Activated naive CD8-positive, alpha-beta T cell treated with anti-CD3 and anti-CD28 coated beads, Interleukin-2, amount 10 ng/mL, durations not matched to agents 7 days and 5 days (primary cell): ENCODE results near the gene LTBR. TPM values are rescaled to one million over a fixed set of nuclear protein-coding genes. Genes with fewer than 3 reads are reported as not detected.

Experiments
- ATAC-seq: fragments of 150-1000 bp; cut with Tn5 transposase; one replicate; pipeline ENCODE4 v1.10.0; 2021; ENCODE audit warnings: low read depth, moderate library complexity
- POLR2A ChIA-PET: fragments of 350-600 bp; sonication (Branson Sonifier 250); formaldehyde crosslinking; loops from one replicate; lab custom pipeline; 2021; ENCODE audit warnings: antibody characterized with exemption; lab: Charles Lee
- DNase-seq: peaks from one replicate; pipeline ENCODE4 v3.0.0; 2021
- H3K27ac Mint-ChIP-seq: one replicate; pipeline ENCODE4 v1.8.0; 2022; ENCODE audit warnings: mild to moderate bottlenecking, mixed read lengths
- H3K27me3 Mint-ChIP-seq: one replicate; pipeline ENCODE4 v1.8.0; 2022; ENCODE audit warnings: mild to moderate bottlenecking, moderate library complexity, mixed read lengths
- H3K36me3 Mint-ChIP-seq: one replicate; pipeline ENCODE4 v1.8.0; 2021; ENCODE audit warnings: mild to moderate bottlenecking, mixed read lengths
- H3K4me1 Mint-ChIP-seq: one replicate; pipeline ENCODE4 v1.8.0; 2021; ENCODE audit warnings: mixed read lengths
- H3K4me3 Mint-ChIP-seq: one replicate; pipeline ENCODE4 v1.8.0; 2022; ENCODE audit warnings: mild to moderate bottlenecking, moderate library complexity, mixed read lengths
- H3K9me3 Mint-ChIP-seq: one replicate; pipeline ENCODE4 v1.8.0; 2021; ENCODE audit warnings: mixed read lengths
- total RNA-seq, 2 experiments: library from RNA; stranded (reverse); gene quantifications; one replicate each; pipeline ENCODE4 v1.2.3, GENCODE V29; 2021

The LTBR gene
- total RNA-seq, 2 experiments from 2014 or later: 0.61 to 1.4 TPM

DNA sequence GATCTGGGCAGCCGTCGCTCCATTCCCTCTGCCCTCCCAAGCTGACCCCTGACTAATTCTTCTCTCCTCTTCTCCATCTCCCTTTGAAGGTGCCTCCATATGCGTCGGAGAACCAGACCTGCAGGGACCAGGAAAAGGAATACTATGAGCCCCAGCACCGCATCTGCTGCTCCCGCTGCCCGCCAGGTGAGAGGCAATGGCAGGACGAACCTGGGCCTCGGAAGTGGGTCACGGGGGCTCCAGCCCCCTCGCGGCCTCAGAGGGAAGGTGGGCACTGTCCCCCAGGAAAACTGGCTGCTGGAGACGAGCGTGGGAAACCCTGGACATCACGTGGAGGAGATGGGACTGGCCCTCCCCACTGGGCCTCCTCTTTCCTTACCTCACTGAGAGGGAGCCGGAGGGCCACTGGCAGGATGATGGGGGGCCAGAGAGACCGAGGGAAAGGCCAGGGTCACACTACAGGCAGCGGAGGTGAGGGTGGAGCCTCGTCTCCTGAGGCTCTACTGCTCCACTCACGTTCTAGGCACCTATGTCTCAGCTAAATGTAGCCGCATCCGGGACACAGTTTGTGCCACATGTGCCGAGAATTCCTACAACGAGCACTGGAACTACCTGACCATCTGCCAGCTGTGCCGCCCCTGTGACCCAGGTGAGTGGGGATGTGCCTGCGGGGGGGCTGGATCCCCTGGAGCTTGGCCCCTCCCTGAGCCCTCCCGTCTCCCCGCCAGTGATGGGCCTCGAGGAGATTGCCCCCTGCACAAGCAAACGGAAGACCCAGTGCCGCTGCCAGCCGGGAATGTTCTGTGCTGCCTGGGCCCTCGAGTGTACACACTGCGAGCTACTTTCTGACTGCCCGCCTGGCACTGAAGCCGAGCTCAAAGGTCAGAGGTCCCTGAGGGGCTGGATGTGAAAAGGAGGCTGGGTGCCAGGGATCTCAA lies 806 bp downstream of the LTBR start:
- Mint-ChIP-seq H3K27me3 (peaks cover 37% of the 10 kb centered on the region), H3K4me1 (no peaks in the 10 kb centered on the region), H3K27ac (peak overlapping the region; percentile 23), H3K4me3 (no peak overlapping the region), H3K9me3 (no peaks in the 10 kb centered on the region), H3K36me3 (no peaks in the 10 kb centered on the region)
- POLR2A ChIA-PET: interaction anchor here (1.0 kb wide), 1 partner anchor 51 kb away, joined by 3 read pairs; no protein-coding TSS in a partner anchor
- no peak for ATAC-seq
- no peak for DNase-seq

DNA sequence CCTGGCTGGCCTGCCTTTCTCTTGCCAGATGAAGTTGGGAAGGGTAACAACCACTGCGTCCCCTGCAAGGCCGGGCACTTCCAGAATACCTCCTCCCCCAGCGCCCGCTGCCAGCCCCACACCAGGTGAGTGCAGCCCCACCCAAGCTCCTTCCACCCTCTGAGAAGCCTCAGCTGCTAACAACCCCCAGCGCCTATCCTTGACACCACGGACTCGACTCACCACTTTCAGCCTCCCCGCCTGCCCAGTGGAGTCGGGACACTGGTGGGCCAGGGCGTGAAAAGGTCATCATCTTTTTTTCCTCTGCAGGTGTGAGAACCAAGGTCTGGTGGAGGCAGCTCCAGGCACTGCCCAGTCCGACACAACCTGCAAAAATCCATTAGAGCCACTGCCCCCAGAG lies 2.1 kb downstream of the LTBR start:
- no peak for ATAC-seq
- POLR2A ChIA-PET: interaction anchor here (1.0 kb wide), 1 partner anchor 52 kb away, joined by 3 read pairs; no protein-coding TSS in a partner anchor
- Mint-ChIP-seq H3K27me3 (peaks cover 34% of the 10 kb centered on the region), H3K36me3 (no peaks in the 10 kb centered on the region), H3K27ac (no peak overlapping the region), H3K9me3 (no peaks in the 10 kb centered on the region), H3K4me3 (no peak overlapping the region), H3K4me1 (no peaks in the 10 kb centered on the region)
- no peak for DNase-seq

DNA sequence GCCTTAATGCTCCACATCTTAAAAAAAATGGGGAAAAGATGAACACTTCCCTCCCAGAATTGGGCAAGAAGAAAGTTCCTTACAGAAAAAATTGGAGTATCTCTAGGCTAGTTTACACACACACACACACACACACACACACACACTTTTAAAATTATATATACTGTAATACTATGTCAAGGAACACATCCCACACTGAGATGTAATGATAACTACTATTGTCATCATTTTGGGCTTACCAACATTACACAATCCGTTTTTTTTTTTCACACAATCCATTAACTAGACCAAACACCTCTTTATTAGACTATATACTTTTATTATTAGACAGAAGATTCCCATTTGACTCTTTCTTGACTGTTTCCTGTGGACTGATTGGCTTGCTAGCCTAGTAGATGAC lies 2.5 kb downstream of the LTBR start:
- POLR2A ChIA-PET: no interaction called here
- ATAC-seq: no peak
- no peak for DNase-seq
- no peaks in the 10 kb centered on the region for H3K4me1 Mint-ChIP-seq
- H3K27ac Mint-ChIP-seq: no peak overlapping the region
- H3K9me3 Mint-ChIP-seq: no peaks in the 10 kb centered on the region
- H3K36me3 Mint-ChIP-seq: no peaks in the 10 kb centered on the region
- H3K4me3 Mint-ChIP-seq: no peak overlapping the region
- peaks cover 32% of the 10 kb centered on the region for H3K27me3 Mint-ChIP-seq

DNA sequence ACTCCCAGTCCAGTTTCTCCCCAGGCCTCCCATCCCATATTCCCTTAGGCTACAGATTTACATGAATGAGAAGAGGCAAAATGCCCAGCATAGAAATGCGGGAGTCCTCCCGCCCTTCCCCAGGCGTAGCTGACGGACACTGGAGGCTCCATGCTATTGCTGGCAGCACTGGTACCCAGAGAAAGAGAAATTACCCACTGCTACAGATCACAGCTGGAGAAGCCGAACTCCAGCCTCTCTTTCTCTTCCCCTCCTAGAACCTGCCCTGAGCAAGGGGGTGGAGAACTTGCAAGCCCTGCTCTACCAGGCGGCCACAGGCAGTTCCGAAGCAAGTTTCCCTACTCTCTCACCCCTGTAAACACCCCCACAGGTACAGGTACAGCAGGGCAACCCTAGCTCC lies 3.6 kb downstream of the LTBR start:
- ATAC-seq: no peak
- Mint-ChIP-seq H3K4me1 (no peaks in the 10 kb centered on the region), H3K27ac (no peak overlapping the region), H3K36me3 (no peaks in the 10 kb centered on the region), H3K27me3 (peaks cover 23% of the 10 kb centered on the region), H3K9me3 (no peaks in the 10 kb centered on the region), H3K4me3 (no peak overlapping the region)
- DNase-seq: no peak
- POLR2A ChIA-PET: no interaction called here

DNA sequence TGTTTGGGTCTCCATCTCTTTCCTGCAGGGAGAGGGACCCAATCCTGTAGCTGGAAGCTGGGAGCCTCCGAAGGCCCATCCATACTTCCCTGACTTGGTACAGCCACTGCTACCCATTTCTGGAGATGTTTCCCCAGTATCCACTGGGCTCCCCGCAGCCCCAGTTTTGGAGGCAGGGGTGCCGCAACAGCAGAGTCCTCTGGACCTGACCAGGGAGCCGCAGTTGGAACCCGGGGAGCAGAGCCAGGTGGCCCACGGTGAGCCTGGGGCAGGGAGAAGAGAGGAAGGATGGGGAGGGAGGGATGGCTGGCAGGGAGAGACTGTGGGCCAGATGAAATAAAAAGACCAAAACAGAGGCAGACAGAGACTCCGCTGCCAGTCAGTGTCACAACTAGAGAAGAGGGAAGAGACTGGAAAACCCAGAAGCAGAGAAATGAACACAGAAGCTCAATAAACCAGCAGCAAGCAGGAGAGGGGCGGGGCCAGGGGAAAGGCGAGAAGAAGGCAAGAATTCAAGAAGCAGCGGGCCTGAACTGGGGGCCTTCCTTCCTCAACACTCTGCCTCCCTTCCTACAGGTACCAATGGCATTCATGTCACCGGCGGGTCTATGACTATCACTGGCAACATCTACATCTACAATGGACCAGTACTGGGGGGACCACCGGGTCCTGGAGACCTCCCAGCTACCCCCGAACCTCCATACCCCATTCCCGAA lies 6.3 kb downstream of the LTBR start:
- H3K4me3 Mint-ChIP-seq: no peak overlapping the region
- H3K36me3 Mint-ChIP-seq: no peaks in the 10 kb centered on the region
- POLR2A ChIA-PET: no interaction called here
- H3K27me3 Mint-ChIP-seq: peaks cover 12% of the 10 kb centered on the region
- H3K4me1 Mint-ChIP-seq: no peaks in the 10 kb centered on the region
- no peaks in the 10 kb centered on the region for H3K9me3 Mint-ChIP-seq
- ATAC-seq: no peak
- no peak overlapping the region for H3K27ac Mint-ChIP-seq
- DNase-seq: no peak

DNA sequence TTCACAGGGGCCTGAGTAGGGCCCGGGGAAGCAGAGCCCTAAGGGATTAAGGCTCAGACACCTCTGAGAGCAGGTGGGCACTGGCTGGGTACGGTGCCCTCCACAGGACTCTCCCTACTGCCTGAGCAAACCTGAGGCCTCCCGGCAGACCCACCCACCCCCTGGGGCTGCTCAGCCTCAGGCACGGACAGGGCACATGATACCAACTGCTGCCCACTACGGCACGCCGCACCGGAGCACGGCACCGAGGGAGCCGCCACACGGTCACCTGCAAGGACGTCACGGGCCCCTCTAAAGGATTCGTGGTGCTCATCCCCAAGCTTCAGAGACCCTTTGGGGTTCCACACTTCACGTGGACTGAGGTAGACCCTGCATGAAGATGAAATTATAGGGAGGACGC lies 7.1 kb downstream of the LTBR start:
- H3K4me1 Mint-ChIP-seq: no peaks in the 10 kb centered on the region

DNA sequence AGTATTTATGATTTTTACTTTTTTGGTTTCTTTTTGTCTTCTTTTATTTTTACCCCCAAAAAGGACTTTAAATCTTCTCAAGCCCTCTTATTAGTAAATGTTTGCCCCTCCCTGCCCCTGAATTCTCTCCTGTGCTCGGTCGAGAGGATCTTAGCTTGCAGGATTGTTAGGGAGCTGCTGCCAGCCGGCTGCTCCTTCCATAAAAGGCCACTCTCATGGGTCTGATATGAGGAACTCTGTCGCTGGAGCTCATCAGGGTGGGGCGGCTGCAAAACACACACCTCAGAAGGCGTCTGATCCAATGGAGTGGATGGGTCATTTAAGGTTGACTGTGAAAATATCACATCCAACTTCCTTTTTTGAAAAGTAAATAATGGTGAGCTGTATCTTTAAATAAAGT lies 8.5 kb downstream of the LTBR start:
- H3K27me3 Mint-ChIP-seq: peaks cover 7% of the 10 kb centered on the region
- POLR2A ChIA-PET: no interaction called here
- no peak for DNase-seq
- no peak overlapping the region for H3K4me3 Mint-ChIP-seq
- H3K27ac Mint-ChIP-seq: no peak overlapping the region
- ATAC-seq: no peak
- no peaks in the 10 kb centered on the region for H3K9me3 Mint-ChIP-seq
- H3K4me1 Mint-ChIP-seq: no peaks in the 10 kb centered on the region
- no peaks in the 10 kb centered on the region for H3K36me3 Mint-ChIP-seq

More for the DNA sequence above, 7.1 kb downstream of the LTBR start:
- no peaks in the 10 kb centered on the region for H3K36me3 Mint-ChIP-seq
- H3K4me3 Mint-ChIP-seq: no peak overlapping the region
- no peaks in the 10 kb centered on the region for H3K9me3 Mint-ChIP-seq
- DNase-seq (no peak), ATAC-seq (no peak)
- H3K27me3 Mint-ChIP-seq: peaks cover 11% of the 10 kb centered on the region
- H3K27ac Mint-ChIP-seq: no peak overlapping the region
- POLR2A ChIA-PET: no interaction called here

DNA sequence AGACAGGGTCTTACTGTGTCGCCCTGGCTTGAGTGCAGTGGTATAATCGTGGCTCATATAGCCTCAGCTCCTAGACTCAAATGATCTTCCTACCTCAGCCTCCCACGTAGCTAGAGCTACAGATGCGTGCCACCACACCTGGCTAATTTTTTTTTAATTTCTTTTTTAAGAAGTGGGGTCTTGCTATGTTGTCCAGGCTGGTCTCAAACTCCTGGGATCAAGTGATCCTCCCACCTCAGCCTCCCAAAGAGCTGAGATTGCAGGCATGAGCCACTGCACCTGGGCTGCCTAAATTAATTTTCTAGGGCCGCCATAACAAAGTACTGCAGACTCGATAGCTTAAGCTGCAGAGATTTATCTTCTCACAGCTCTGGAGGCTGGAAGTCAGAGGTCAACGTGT lies 9.1 kb downstream of the LTBR start:
- POLR2A ChIA-PET: no interaction called here
- Mint-ChIP-seq H3K9me3 (no peaks in the 10 kb centered on the region), H3K27ac (no peak overlapping the region), H3K27me3 (peaks cover 7% of the 10 kb centered on the region), H3K4me1 (no peaks in the 10 kb centered on the region), H3K36me3 (no peaks in the 10 kb centered on the region), H3K4me3 (no peak overlapping the region)
- ATAC-seq (no peak), DNase-seq (no peak)

DNA sequence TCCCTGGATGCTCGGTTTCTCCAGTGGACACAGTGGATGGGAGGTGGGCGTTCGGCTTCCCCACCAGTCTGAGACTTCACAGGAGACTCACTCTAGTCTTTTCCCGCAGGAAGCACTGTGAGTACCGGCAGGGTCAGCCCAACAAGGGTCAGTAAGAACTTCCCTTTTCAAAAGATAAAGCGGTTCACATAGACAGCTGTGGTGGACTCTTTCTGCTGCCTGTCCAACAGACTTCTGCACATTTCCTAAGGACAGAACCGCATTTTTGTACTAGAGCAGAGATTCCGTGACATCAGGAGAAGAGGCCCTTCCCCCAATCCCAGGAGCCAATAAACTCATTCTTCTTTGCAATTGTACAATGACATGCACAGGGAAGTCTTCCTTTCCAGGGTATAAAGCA lies 10.4 kb downstream of the LTBR start:
- no peak for ATAC-seq
- Mint-ChIP-seq H3K36me3 (no peaks in the 10 kb centered on the region), H3K9me3 (no peaks in the 10 kb centered on the region), H3K27ac (no peak overlapping the region), H3K4me3 (no peak overlapping the region), H3K27me3 (peaks cover 7% of the 10 kb centered on the region), H3K4me1 (no peaks in the 10 kb centered on the region)
- POLR2A ChIA-PET: no interaction called here
- no peak for DNase-seq

DNA sequence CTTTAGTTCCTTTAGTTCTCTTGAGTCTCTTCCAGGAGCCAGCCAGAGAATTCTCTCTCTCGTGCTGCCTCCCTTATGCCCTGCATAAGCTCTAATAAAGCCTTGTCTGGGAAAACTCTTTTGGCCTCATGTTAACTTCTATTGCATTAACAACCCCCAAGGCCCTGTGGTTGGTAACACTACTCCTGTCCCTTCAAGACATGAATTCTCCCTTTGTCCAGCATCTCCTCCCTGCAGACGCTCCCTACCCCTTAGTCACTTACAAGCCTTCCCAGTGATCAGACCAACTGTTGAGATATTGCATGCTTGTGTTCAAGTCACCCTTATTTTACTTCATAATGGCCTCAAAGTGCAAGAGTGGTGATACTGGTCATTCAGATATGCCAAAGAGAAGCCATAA lies 12.1 kb downstream of the LTBR start:
- DNase-seq (no peak), ATAC-seq (no peak)
- Mint-ChIP-seq H3K36me3 (no peaks in the 10 kb centered on the region), H3K9me3 (no peaks in the 10 kb centered on the region), H3K4me3 (no peak overlapping the region), H3K27me3 (peaks cover 7% of the 10 kb centered on the region), H3K4me1 (no peaks in the 10 kb centered on the region), H3K27ac (no peak overlapping the region)
- POLR2A ChIA-PET: no interaction called here

DNA sequence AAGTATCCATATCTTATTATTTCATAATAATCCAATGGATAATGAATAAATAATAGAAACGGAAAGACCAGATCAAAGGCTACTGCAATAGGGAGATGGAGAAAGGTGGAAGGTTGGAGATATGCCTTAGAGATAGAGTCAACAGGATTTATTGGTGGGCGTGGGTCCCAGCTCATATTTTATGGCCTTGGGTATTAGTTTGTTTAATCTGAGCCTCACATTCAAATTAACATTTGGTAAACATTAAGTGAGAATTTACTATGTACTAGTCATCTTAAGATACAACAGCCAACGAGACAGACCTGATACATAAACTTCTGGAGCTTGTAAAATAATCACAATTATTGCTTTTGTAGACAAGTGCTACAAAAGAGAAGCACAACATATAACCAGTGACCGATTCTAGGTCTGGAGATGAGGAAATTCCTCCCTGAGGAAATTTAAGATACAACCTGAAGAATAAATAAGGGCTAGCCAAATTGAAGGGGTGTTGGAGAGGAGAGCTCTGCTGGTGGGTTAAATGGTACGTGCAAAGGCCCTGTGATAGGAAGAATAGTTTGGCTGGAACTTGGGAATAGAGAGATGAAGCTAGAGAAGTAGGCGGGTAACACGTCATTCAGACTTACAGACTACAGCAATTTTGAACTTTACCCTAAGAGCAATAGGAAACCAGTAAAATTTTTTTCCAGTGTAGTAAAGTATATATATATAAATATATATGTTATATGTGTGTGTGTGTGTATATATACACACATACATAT lies 16.1 kb downstream of the LTBR start:
- Mint-ChIP-seq H3K27me3 (peaks cover 9% of the 10 kb centered on the region), H3K4me1 (peaks cover 3% of the 10 kb centered on the region), H3K36me3 (no peaks in the 10 kb centered on the region), H3K4me3 (no peak overlapping the region), H3K9me3 (no peaks in the 10 kb centered on the region), H3K27ac (no peak overlapping the region)
- no peak for ATAC-seq
- no peak for DNase-seq
- POLR2A ChIA-PET: no interaction called here

DNA sequence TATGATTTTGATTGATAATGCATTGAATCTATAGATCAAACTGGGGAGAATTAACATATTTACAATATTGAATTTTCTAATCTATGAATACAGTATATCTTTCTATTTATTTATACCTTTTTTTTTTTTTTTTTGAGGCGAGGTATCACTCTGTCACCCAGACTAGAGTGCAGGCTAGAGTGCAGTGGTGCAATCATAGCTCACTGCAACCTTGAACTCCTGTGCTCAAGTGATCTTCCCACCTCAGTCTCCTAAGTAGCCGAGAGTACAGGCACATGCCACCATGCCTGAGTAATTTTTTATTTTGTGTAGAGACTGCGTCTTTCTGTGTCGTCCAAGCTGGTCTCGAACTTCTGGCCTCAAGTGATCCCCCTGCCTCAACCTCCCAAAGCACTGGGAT lies 20.4 kb downstream of the LTBR start:
- Mint-ChIP-seq H3K27ac (no peak overlapping the region), H3K4me3 (no peak overlapping the region), H3K4me1 (peaks cover 3% of the 10 kb centered on the region), H3K27me3 (peaks cover 11% of the 10 kb centered on the region), H3K9me3 (no peaks in the 10 kb centered on the region), H3K36me3 (no peaks in the 10 kb centered on the region)
- ATAC-seq (no peak), DNase-seq (no peak)
- POLR2A ChIA-PET: no interaction called here

DNA sequence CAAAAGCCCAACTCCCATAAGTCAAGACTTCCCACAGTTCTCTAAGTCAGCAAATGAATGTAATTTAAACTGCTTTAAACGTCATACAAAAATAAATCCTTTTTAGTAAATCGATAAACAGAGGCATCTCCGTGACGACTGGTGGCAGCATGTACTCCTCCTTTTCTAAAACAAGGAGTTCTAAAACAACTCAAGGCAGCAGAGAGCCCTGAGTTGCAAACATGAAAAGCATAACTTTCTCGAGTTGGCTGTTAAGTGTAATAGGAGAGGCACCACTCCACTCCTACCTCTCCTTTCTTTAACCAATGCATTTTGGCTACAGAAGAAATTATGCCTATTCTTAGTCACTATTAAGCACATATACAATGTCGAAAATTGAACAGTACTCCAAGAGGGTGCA lies 22.0 kb downstream of the LTBR start:
- Mint-ChIP-seq H3K4me3 (no peak overlapping the region), H3K9me3 (no peaks in the 10 kb centered on the region), H3K27me3 (peaks cover 14% of the 10 kb centered on the region), H3K4me1 (peaks cover 3% of the 10 kb centered on the region), H3K27ac (no peak overlapping the region), H3K36me3 (no peaks in the 10 kb centered on the region)
- ATAC-seq: no peak
- no peak for DNase-seq
- POLR2A ChIA-PET: no interaction called here
